GM19043 (cell line): ENCODE measurements around the gene FAM24A.
A peak's percentile ranks its signal among the peaks of the same experiment; 100 is the strongest.

ENCODE experiments used
- ATAC-seq: cut with Tn5 transposase; IDR thresholded peaks from one replicate; pipeline ENCODE4 v1.9.1; 2021; ENCODE audit warnings: low read depth; ENCODE audit not compliant: unreplicated experiment

FAM24A gene

DNA sequence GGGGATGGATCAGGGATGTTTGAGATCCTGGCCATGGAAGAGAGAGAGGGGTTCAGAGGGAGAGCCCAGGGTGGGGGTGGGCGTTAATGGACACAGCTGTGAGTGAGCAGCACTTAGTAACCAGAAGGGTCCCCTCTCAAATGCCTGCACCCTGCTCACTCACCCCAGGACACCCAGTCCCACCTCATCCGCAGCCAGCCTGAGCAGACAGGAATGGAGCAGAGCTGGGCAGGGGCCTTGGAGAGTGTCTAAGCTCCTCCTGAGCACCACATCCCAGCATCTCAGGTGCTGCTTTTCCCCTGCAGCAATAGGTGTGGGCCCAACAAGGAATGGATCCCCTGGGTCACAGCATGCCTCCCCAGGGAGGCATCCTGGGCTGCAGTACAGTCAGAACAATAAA is 5.3 kb downstream of the FAM24A start:
- no peak for ATAC-seq

DNA sequence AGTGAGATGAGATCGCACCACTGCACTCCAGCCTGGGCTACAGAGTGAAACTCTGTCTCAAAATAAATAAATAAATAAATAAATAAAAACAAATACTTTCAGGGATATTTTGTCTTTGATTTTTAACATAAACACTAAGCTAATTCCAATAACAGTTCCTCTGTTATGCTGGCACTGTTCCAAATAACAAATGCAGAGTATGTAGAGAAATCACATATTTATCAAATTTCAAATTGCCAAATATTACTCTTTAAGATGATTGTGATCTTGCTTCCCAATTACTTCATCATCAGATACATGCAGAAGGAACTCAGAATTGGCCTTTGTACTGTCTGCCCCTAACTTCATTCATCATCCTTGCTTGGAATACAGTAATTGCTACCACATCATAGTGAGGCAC is 19.7 kb downstream of the FAM24A start:
- no peak for ATAC-seq

DNA sequence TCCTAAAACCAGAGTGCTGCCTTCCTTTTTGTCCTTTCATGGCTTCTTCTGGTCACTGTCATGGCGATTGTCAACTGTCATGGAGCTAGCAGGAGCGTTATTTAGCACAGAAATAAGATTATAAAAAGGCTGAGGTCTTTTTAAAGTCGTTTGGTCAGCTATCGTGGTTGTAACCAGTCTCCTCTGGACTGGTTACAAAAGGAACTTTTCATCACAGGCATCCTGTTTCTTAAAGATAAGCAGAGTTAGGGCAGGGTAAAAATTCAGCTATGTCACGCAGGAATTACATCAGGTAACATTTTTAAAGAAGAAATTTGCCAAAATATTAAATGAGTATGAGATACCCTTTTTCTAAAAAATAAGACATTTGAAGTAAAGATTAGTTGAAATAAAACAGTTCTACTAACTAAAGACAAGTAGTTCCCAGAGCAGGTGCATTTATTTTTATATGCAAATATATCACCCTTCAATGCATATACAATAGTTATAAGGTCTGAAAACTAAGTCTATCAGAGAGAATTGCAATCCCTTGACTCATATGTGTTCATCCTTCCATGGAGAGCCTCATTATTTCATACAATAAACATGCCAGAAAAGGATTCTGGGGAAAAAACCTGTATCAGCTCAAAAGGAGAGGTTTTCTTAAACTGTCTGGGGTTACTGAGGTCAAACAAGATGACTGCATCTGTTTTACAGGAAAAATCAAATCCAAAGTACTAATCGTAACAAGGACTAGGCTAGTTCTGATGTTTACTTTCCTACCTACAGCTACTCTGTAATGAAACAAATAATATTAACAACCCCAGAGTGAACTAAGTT is 20.9 kb downstream of the FAM24A start:
- no peak for ATAC-seq

DNA sequence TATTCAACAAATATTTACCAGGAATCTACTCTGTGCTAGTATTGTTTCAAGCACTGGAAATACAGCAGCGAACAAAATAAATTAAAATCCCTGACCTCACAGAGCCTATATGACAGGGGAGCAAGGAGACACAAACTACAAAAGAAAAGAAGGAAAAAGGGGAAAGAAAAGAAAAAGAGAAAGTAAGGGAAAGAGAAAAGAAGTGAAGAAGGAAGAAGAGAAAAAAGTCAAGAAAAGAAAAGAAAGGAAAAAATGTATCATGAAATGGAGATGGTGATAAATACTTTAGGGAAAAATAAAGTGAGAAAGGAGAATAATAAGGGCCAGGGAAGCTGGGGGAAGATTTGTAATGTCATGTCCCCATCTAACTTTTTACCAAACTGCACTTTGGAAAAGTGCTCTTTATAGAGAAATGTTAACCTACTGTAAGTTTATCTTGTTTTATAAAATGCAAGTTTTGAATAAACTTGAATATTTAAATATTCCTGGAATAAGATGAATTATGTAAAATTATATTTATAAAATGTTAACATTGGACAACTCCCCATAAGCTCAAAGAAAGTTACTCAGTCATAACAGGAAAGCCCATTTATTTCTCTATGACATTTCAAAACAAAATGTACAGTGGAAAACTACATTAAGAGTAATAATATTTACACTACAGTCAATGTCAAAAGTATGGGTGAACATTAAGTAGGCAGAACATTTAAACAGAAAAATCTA is 28.9 kb downstream of the FAM24A start:
- no peak for ATAC-seq

DNA sequence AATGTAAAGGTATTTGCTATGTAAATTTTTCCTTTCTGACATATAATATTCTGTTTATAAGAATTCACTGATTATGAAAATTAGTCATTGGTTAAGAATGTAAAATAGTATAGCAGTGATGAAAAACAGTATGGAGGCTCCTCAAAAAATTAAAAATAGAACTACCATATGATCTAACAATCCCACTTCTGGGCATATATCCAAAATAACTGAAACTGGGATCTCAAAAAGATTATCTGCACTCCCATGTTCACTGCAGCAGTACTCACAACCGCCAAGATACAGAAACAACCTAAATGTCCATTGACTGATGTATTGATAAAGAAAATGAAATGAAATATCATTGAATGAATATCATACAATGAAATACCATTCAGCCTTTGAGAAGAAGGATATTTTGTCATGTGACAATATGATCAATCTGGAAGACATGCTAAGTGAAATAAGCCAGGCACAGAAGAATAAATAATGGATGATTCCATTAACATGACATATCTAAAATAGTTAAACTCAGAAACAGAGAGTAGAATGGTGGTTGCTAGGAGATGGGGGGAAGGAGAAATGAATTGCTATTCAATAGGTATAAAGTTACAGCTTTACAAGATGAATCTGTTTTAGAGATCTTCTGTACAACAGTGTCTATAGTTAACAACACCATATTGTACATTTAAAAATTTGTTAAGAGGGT is 29.6 kb downstream of the FAM24A start:
- no peak for ATAC-seq

DNA sequence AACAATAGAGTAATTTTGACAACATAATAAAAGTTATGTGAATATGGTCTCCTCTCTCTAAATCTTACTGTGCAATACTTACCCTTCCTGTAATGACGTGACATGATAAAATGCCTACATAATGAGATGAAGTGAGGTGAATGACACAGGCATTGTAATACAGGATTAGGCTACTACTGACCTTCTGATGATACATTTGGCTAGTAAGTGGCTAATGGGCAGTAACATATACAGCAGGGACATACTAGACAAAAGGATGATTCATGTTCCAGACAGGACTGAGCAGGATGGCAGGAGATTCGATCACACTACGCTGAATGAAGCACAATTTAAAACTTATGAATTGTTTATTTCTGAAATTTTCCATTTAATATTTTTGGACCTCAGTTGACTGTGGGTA is 38.9 kb downstream of the FAM24A start:
- ATAC-seq, result no peak

DNA sequence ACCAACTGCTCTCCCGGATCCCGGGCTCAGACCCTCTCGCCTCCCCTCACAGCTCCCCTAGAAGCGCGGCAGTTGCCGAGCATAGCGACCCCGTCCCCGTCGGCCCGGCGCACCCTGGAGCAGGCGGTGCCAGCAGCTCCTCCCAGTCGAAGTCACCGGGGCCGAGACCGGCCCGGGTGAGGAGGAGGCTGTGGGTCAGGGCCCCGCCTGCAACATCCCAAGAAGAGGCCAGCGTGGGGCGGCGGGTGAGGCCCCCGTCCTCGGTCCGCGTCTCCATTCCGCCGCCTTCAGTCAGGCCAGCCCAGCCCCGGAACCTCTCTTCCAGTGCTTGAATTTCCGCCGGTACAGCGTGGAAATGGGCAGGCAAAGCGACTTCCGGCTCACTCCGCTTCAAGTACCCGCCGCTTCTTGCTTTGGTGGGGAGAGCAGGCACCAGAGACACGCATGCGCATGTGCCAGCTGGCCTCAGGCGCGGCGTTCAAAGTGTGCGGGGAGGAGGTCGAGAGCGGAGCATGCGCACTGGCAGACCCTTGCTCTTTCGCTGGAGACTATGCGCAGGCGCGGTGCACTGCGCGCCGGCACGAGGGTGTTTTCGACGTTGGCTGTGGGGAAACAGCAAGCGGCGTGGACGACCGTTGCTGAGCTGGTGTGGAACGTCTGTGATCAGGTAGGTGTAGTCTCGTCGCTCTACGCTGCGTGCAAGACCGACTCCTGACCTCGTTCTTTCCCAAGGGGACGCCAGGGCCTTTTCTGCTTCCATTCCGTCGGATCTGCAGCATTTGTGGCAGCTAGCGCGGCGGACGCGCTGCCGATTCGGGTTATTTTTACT is 43.7 kb downstream of the FAM24A start, which contains the start of gene C10orf88:
Gene C10orf88 (minus strand): TSS at position 326 of the 829 bp plus-strand sequence. CDS start 49 bp downstream, at position 277.
- ATAC-seq, result peak; percentile 99

DNA sequence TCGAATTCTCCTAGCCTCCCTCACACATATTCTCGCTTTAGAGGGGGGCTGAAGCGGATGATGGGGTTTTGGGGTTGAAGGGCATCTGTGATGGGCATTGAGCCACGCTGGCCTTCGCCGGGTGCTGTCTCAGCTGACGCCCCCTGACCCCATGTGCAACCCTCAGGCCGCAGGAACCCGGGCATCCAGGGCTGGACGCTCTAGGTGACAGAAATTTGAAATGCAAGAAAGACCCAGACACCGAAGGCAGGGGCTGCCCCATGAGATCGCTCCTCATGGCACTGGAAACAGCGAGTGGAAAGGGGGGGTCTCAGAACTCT is 44.3 kb downstream of the FAM24A start:
- no peak for ATAC-seq

DNA sequence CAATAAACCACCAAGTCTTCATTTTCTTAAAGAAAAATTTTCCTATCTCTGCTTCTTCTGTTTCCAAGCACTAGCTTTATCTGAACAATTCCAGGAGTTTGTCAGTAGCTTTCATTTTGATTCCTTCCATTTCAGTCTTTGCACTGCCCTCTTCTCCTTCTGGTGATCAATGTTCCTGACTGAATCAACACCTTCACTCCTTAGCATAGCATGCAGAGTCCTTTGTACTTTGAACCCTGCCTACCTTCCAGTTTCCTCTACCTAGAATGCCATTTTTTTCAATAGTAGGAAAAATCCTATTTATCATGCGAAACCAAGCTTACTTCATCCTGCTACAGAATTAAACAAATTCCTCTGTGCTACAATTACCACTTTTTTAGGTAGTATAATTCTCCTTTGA is 45.5 kb downstream of the FAM24A start:
- ATAC-seq, result no peak

DNA sequence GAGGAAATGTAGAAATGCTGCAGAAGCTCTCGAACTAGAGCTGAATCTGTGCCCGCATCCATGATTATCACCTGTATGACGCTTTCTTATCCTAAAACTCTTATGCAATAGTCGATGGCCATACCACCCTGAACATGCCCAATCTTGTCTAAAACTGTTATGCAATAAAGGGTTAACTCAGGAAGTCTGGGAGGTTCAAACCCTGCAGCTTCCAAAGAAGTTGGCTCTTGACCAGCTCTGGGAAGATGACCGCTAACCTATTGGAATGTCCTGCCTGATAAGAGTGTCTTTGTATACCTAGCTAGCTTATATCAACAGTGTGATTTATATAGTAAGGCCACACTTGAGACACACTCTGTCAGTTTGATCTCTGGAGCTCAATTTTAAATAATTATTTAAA is 47.1 kb downstream of the FAM24A start:
- no peak for ATAC-seq

DNA sequence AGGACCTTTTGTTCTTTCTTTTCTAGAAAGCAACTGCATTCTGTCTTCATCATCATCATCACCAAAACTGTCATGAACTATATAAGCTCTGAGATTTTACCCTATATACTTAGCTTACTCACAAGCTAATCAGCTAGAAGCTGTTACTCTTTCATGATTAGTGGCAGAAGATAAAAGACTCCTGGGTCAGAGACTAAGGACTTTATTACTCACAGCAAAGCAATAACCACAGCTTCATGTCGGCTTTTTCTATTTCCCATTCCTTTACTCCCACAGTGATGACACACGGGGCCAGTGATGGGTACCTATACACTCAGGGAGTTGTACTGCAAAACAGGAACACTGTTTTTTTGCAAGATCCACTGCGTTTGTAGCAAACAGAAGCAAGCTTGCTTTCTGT is 52.0 kb downstream of the FAM24A start:
- no peak for ATAC-seq
